GM19372 (cell line): ENCODE results near the gene RBM44.

Source experiments
- ATAC-seq: cut with Tn5 transposase; IDR thresholded peaks from one replicate; pipeline ENCODE4 v1.9.1; 2021; ENCODE audit warnings: mild to moderate bottlenecking, low read depth, moderate library complexity; ENCODE audit not compliant: unreplicated experiment

Gene RBM44

GRCh38 chr2:237885111-237885930 is 86.7 kb downstream of the RBM44 start:
- ATAC-seq, result no peak

- ATAC-seq, result no peak
Observed at GRCh38 chr2:237885931-237886684, 87.5 kb downstream of the RBM44 start.

GRCh38 chr2:237886685-237887481 is 88.3 kb downstream of the RBM44 start:
- no peak for ATAC-seq

- no peak for ATAC-seq
Observed at GRCh38 chr2:237888389-237888788, 89.8 kb downstream of the RBM44 start.

DNA sequence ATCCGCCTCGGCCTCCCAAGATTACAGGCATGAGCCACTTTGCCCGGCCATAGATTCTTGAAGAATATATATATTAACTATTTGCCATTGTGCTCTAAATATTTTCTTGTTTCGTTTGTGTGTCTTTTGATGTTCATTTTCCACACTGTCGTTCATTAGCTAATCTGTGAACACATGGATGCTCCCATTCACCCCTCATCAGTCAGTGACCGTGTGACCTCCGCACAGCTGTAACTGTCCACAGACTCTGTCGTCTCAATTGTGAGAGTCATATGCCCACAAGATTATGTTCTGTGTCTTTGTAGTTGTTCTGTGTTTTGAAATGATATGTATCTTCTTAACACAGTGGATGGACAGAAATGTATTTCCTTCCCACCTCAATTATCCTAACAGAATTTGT is 90.4 kb downstream of the RBM44 start:
- no peak for ATAC-seq

DNA sequence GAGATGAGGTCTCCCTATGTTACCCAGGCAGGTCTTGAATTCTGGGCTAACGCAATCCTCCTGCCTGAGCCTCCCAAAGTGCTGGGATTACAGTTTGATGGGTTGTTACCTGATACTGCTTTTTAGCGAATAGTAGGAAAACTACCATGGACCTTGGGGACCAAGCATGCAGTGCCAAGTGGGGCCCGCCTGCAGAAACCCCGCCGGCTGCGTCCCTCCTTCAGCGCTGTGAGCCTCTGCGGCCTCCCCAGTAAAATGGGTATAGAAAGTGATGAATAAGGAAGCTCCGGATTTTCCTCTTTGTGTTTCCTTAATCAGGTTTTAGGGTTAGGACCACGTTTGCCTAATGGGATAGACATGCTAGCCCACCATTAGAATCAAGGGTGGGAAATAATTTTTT is 91.2 kb downstream of the RBM44 start:
- ATAC-seq, result no peak
